Measurements from ENCODE around the gene EMP1.
A peak's percentile ranks its signal among the peaks of the same experiment; 100 is the strongest.

The EMP1 gene

GRCh38 chr12:13195250-13195649 lies 1.3 kb upstream of the EMP1 start:
- DNase-seq, result no peak

GRCh38 chr12:13195785-13196129 lies 769 bp upstream of the EMP1 start:
- no peak for DNase-seq

- no peak for DNase-seq
These were observed 506 bp downstream of the EMP1 start for GRCh38 chr12:13197032-13197431.

- DNase-seq, result no peak
These were observed 1.1 kb downstream of the EMP1 start for GRCh38 chr12:13197526-13198143.

GRCh38 chr12:13198241-13198640 lies 1.7 kb downstream of the EMP1 start:
- DNase-seq, result no peak

GRCh38 chr12:13198876-13199275 lies 2.4 kb downstream of the EMP1 start:
- no peak for DNase-seq

- DNase-seq, result no peak
These were observed 3.1 kb downstream of the EMP1 start for GRCh38 chr12:13199592-13199991.

- no peak for DNase-seq
These were observed 4.3 kb downstream of the EMP1 start for GRCh38 chr12:13200841-13201240.

- no peak for DNase-seq
These were observed 6.8 kb downstream of the EMP1 start for GRCh38 chr12:13203034-13203922.

- DNase-seq, result no peak
These were observed 7.9 kb downstream of the EMP1 start for GRCh38 chr12:13204428-13204827.

- no peak for DNase-seq
These were observed 9.5 kb downstream of the EMP1 start for GRCh38 chr12:13205809-13206559.

- no peak for DNase-seq
These were observed 10.0 kb downstream of the EMP1 start for GRCh38 chr12:13206560-13206897.

- peak in 5 of 58 donors; percentile 3 to 28 (median 11) for DNase-seq
These were observed 12.3 kb downstream of the EMP1 start for GRCh38 chr12:13208533-13209435.

GRCh38 chr12:13209436-13210235 lies 13.1 kb downstream of the EMP1 start:
- no peak for DNase-seq

- no peak for DNase-seq
These were observed 14.0 kb downstream of the EMP1 start for GRCh38 chr12:13210236-13211190.

GRCh38 chr12:13211191-13211858 lies 14.8 kb downstream of the EMP1 start:
- no peak for DNase-seq

GRCh38 chr12:13211859-13212664 lies 15.5 kb downstream of the EMP1 start:
- peak in 45 of 58 donors; percentile 2 to 72 (median 34) for DNase-seq

GRCh38 chr12:13215056-13215455 lies 18.5 kb downstream of the EMP1 start:
- DNase-seq, result no peak
